ENCODE results near the gene NKIRAS2. TPM values are rescaled to one million over a fixed set of nuclear protein-coding genes. Genes with fewer than 3 reads are reported as not detected.

The NKIRAS2 gene
- total and polyA plus RNA-seq, 2 donors (not counting 3 experiments of a cell fraction or from before 2014, with no cell fraction given), result 57.3 to 87.6 TPM

DNA sequence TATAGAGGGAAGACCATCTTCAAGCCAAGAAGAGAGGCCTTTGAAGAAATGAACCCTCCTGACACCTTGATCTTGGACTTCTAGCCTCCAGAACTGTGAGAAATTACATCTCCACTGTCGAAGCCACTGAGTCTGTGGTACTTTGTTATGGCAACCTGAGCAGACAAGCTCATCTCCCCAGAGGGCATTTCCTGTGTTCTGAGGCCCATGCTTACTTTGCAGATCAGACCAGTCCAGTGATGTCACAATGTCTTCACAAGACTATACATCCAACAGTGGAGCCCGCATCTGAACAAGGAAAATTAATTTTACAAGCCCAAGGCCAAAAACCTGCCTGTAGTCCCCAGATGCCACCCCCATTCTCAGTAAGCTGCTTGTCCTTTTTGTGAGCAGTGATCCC, 45.3 kb downstream of the NKIRAS2 start:
- no peaks in the 10 kb centered on the region for H3K4me1 ChIP-seq (ENCODE audit: control insufficient read depth, extremely low read depth, insufficient read depth, low read length)
- H3K27ac ChIP-seq (ENCODE audit: insufficient read depth, low read depth, low read length), result no peak overlapping the region
- H3K4me3 ChIP-seq (replicated peaks in 1 of 3; ENCODE audit: insufficient read depth in 1 of 3, low read depth in 1 of 3, low read length in 3 of 3), result no peak overlapping the region
- H3K4me2 ChIP-seq (ENCODE audit: insufficient read depth, low read length), result no peak overlapping the region
- H3K9ac ChIP-seq (replicated peaks; ENCODE audit: extremely low read depth, insufficient read depth, low read length), result no peak overlapping the region
- H3K9me3 ChIP-seq (replicated peaks; ENCODE audit: control insufficient read depth, insufficient read depth, low read length), result no peaks in the 10 kb centered on the region
- TF ChIP-seq JUN (IDR thresholded peaks at IDR 0.05; ENCODE audit: borderline replicate concordance, insufficient read depth, insufficient read length, low read depth) (no peak), EZH2 (IDR thresholded peaks at IDR 0.05; ENCODE audit: borderline replicate concordance, low read depth, low read length, severe bottlenecking) (no peak), MYC (IDR thresholded peaks at IDR 0.05; ENCODE audit: low read depth, low read length) (no peak), POLR2AphosphoS5 (IDR thresholded peaks at IDR 0.05; ENCODE audit: insufficient read depth, low read depth, low read length) (no peak), GATA2 (IDR thresholded peaks at IDR 0.05; ENCODE audit: insufficient read depth, insufficient read length, low read depth, low read length) (no peak), FOS (IDR thresholded peaks at IDR 0.05; ENCODE audit: borderline replicate concordance, insufficient read depth, low read length) (no peak), POLR2A (IDR thresholded peaks at IDR 0.05; ENCODE audit: low read depth, low read length) (no peak)
- TF ChIP-seq, protein P1, sequence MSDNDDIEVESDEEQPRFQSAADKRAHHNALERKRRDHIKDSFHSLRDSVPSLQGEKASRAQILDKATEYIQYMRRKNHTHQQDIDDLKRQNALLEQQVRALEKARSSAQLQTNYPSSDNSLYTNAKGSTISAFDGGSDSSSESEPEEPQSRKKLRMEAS (IDR thresholded peaks at IDR 0.05; ENCODE audit: insufficient read depth, insufficient read length), result no peak
- TF ChIP-seq, protein P2, sequence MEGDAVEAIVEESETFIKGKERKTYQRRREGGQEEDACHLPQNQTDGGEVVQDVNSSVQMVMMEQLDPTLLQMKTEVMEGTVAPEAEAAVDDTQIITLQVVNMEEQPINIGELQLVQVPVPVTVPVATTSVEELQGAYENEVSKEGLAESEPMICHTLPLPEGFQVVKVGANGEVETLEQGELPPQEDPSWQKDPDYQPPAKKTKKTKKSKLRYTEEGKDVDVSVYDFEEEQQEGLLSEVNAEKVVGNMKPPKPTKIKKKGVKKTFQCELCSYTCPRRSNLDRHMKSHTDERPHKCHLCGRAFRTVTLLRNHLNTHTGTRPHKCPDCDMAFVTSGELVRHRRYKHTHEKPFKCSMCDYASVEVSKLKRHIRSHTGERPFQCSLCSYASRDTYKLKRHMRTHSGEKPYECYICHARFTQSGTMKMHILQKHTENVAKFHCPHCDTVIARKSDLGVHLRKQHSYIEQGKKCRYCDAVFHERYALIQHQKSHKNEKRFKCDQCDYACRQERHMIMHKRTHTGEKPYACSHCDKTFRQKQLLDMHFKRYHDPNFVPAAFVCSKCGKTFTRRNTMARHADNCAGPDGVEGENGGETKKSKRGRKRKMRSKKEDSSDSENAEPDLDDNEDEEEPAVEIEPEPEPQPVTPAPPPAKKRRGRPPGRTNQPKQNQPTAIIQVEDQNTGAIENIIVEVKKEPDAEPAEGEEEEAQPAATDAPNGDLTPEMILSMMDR (IDR thresholded peaks at IDR 0.05; ENCODE audit: extremely low read depth in 1 of 2, insufficient read depth in 1 of 2, low read depth in 1 of 2, low read length in 2 of 2), result no peak
- intact Hi-C loops (cut with micrococcal nuclease), result loop anchor here (5.0 kb wide), 1 partner anchor 117 kb away; the partner anchor contains the start of gene KCNH4
- dilution Hi-C loops (cut with MboI; ENCODE audit: extremely low pct_ligation_motif_present, low sequenced_read_pairs), result no loop called here
- DNase-seq (ENCODE audit: low read depth, low spot score) (no peak), FAIRE-seq (no peak)
- H3K79me2 ChIP-seq (ENCODE audit: control insufficient read depth, insufficient read depth, low read length), result no peaks in the 10 kb centered on the region
- no peaks in the 10 kb centered on the region for H3K36me3 ChIP-seq (ENCODE audit: control insufficient read depth in 2 of 2, extremely low read depth in 1 of 2, insufficient read depth in 2 of 2, low read length in 2 of 2)
- ChIA-PET CTCF (interaction anchor here (0.7 to 3.3 kb wide), 17 partner anchors 9 to 122 kb away, joined by 3 to 24 read pairs (median 4); partner anchors contain the start of genes KAT2A and KCNH4), POLR2A (no interaction called here)
- no TSS peak for BruUV-seq (replicated peaks)
- H4K20me1 ChIP-seq (replicated peaks; ENCODE audit: control insufficient read depth, extremely low read depth, insufficient read depth, low read length), result no peaks in the 10 kb centered on the region
- peaks cover 0 to 2% of the 10 kb centered on the region in 2 experiments for H3K27me3 ChIP-seq (ENCODE audit: control insufficient read depth in 2 of 2, insufficient read depth in 2 of 2, low read length in 2 of 2)
- no peak overlapping the region for H2AFZ ChIP-seq (ENCODE audit: low read depth, low read length)
- H3K9me1 ChIP-seq (replicated peaks; ENCODE audit: control insufficient read depth, extremely low read depth, insufficient read depth, low read length), result no peaks in the 10 kb centered on the region
